ENCODE data around the gene MSI2.

The MSI2 gene

DNA sequence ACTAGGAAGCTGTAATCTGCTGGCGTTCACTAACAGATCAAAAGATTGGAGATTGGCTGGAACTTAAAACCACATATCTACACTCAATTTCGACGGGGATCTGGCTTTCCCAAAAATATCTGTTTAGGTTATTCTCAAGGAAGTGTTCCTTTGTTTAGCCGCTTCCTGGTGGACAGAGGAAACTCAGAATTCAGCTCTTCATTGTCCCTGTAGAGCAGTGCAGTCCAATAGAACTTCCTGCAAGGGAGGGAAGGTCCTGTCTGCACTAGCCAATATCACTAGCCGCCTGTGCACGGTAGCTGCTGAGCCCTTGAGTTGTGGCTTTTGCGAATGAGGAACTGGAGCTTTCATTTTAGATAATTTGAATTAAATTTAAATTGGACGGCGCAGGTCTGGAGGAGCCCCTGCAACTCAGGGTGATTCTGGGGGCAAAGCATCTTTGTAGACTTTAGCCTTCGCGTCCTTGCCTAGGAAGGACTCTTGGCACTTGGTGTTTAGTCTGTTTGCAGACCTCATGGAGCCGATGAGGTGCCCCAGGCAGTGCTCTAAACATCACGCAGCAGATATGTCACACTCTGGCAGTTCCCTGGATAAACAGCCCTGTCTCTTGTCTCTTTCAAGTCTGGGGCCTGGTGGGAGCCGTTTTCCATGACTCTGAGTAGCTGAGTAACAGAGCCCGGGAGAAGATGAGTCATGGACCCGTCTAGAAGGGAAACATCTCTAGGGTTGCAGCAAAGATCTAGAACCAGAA, 366.5 kb downstream of the MSI2 start:
- H3K4ac ChIP-seq (ENCODE audit: low read depth, low read length) = peak overlapping the region; percentile 49
- no CpG with 5 or more reads among the region's 16 CpGs for WGBS (ENCODE audit: extremely low coverage, insufficient coverage, insufficient read length)
- H2BK120ac ChIP-seq (ENCODE audit: insufficient read depth, low read length, poor library complexity) = peak overlapping the region; percentile 84
- no peaks in the 10 kb centered on the region for H3K27me3 ChIP-seq (ENCODE audit: insufficient read depth, low read length)
- peak overlapping the region; percentile 85 for H4K91ac ChIP-seq (ENCODE audit: low read depth, low read length)
- no peak overlapping the region for H3K18ac ChIP-seq (ENCODE audit: low read length)
- peak overlapping the region; percentile 95 for H2BK5ac ChIP-seq (ENCODE audit: low read depth, low read length, poor library complexity)
- peaks cover 14 to 27% of the 10 kb centered on the region in 2 experiments for H3K36me3 ChIP-seq (ENCODE audit: control insufficient read depth in 1 of 2, insufficient read depth in 2 of 2, low read length in 2 of 2)
- peak overlapping the region; percentile 33 for H4K8ac ChIP-seq (ENCODE audit: low read depth, low read length)
- H2AFZ ChIP-seq (ENCODE audit: insufficient read depth, low read length, poor library complexity) = no peak overlapping the region
- no peak overlapping the region for H4K12ac ChIP-seq (ENCODE audit: low read depth, low read length)
- no peak overlapping the region for H3K9ac ChIP-seq (ENCODE audit: low read length)
- peak; percentile 29 to 43 for DNase-seq
- no peak overlapping the region for H2AK5ac ChIP-seq (ENCODE audit: low read length)
- H2BK12ac ChIP-seq (ENCODE audit: low read length) = peak overlapping the region; percentile 63
- no peak overlapping the region for H3K4me3 ChIP-seq (ENCODE audit: low read depth, low read length)
- no peak overlapping the region for H3K23ac ChIP-seq (ENCODE audit: low read length)
- H3K14ac ChIP-seq (ENCODE audit: low read length) = peak overlapping the region; percentile 66
- peaks cover 2% of the 10 kb centered on the region for H3K79me2 ChIP-seq (ENCODE audit: control insufficient read depth, insufficient read depth, low read length, poor library complexity)
- peaks cover 49 to 52% of the 10 kb centered on the region in 2 experiments for H3K4me1 ChIP-seq (ENCODE audit: control insufficient read depth in 1 of 2, insufficient read depth in 2 of 2, low read length in 2 of 2)
- H3K79me1 ChIP-seq (ENCODE audit: low read length) = peaks cover 42% of the 10 kb centered on the region
- H3K4me2 ChIP-seq (ENCODE audit: low read length) = no peak overlapping the region
- H3K27ac ChIP-seq (ENCODE audit: low read depth, low read length) = peak overlapping the region; percentile 96
- no peaks in the 10 kb centered on the region for H3K9me3 ChIP-seq (ENCODE audit: insufficient read depth, low read depth, low read length)

DNA sequence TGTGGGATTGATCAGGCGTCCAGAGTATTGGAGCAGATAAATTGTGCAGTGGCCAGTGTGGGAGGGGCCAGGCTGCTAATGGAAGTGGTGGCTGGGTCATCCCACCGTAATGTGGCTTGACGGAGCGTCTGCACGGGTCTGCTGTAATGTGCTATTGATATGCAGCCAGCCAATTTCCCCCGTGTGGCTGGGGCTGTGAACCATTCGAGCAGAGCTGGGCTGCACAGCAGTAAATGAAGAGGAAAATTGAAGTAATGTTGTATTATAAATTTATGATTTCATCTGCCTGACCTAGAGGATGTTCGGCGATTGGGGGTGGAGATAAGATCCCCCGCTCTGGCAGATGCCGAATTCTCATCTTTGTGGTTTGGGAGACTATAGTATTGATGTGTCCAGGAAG, 367.3 kb downstream of the MSI2 start:
- Histone ChIP-seq H4K12ac (ENCODE audit: low read depth, low read length) (no peak overlapping the region), H3K23ac (ENCODE audit: low read length) (no peak overlapping the region), H2AFZ (ENCODE audit: insufficient read depth, low read length, poor library complexity) (no peak overlapping the region), H2BK5ac (ENCODE audit: low read depth, low read length, poor library complexity) (peak overlapping the region; percentile 35), H2BK120ac (ENCODE audit: insufficient read depth, low read length, poor library complexity) (peak overlapping the region; percentile 52), H3K79me1 (ENCODE audit: low read length) (peaks cover 42% of the 10 kb centered on the region), H3K79me2 (ENCODE audit: control insufficient read depth, insufficient read depth, low read length, poor library complexity) (peaks cover 2% of the 10 kb centered on the region), H3K4me2 (ENCODE audit: low read length) (no peak overlapping the region), H4K91ac (ENCODE audit: low read depth, low read length) (peak overlapping the region; percentile 80), H3K14ac (ENCODE audit: low read length) (peak overlapping the region; percentile 27), H3K36me3 (ENCODE audit: control insufficient read depth in 1 of 2, insufficient read depth in 2 of 2, low read length in 2 of 2) (peaks cover 17 to 30% of the 10 kb centered on the region in 2 experiments), H3K27me3 (ENCODE audit: insufficient read depth, low read length) (no peaks in the 10 kb centered on the region), H2BK12ac (ENCODE audit: low read length) (peak overlapping the region; percentile 11), H3K27ac (ENCODE audit: low read depth, low read length) (peak overlapping the region; percentile 96), H4K8ac (ENCODE audit: low read depth, low read length) (peak overlapping the region; percentile 52), H3K4ac (ENCODE audit: low read depth, low read length) (peak overlapping the region; percentile 36), H3K9me3 (ENCODE audit: insufficient read depth, low read depth, low read length) (no peaks in the 10 kb centered on the region), H3K9ac (ENCODE audit: low read length) (no peak overlapping the region), H3K18ac (ENCODE audit: low read length) (peak overlapping the region; percentile 74), H2AK5ac (ENCODE audit: low read length) (no peak overlapping the region), H3K4me3 (ENCODE audit: low read depth, low read length) (no peak overlapping the region), H3K4me1 (ENCODE audit: control insufficient read depth in 1 of 2, insufficient read depth in 2 of 2, low read length in 2 of 2) (peaks cover 49 to 52% of the 10 kb centered on the region in 2 experiments)
- DNase-seq = no peak
- no CpG with 5 or more reads among the region's 11 CpGs for WGBS (ENCODE audit: extremely low coverage, insufficient coverage, insufficient read length)

DNA sequence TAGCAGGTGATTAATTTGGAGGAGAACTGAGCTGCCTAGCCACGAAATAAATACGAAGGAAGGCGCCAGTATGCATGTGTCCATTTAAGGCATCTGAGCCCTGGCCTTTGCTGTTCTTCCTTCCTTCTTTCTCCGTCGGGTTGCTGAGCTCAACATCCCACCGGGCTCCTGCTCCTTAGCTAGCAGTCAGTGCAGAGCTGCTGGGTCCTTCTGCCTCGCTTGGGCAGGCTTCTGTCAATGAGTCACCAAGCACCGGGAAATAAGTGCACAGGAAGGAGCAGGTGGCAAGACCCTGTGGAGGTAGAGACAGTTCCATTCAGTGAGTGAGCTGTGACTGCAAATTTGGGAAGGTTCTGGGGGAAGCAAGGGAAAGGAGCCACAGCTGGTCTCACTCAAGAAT, 368.1 kb downstream of the MSI2 start:
- peak overlapping the region; percentile 81 for H2BK12ac ChIP-seq (ENCODE audit: low read length)
- H3K27me3 ChIP-seq (ENCODE audit: insufficient read depth, low read length) = no peaks in the 10 kb centered on the region
- peak overlapping the region; percentile 96 for H3K27ac ChIP-seq (ENCODE audit: low read depth, low read length)
- peak overlapping the region; percentile 72 for H3K18ac ChIP-seq (ENCODE audit: low read length)
- H3K4me3 ChIP-seq (ENCODE audit: low read depth, low read length) = no peak overlapping the region
- H2BK120ac ChIP-seq (ENCODE audit: insufficient read depth, low read length, poor library complexity) = peak overlapping the region; percentile 72
- peak overlapping the region; percentile 50 for H2AK5ac ChIP-seq (ENCODE audit: low read length)
- peaks cover 44 to 46% of the 10 kb centered on the region in 2 experiments for H3K4me1 ChIP-seq (ENCODE audit: control insufficient read depth in 1 of 2, insufficient read depth in 2 of 2, low read length in 2 of 2)
- H3K9me3 ChIP-seq (ENCODE audit: insufficient read depth, low read depth, low read length) = no peaks in the 10 kb centered on the region
- DNase-seq = no peak
- peaks cover 36% of the 10 kb centered on the region for H3K79me1 ChIP-seq (ENCODE audit: low read length)
- H3K36me3 ChIP-seq (ENCODE audit: control insufficient read depth in 1 of 2, insufficient read depth in 2 of 2, low read length in 2 of 2) = peaks cover 19 to 29% of the 10 kb centered on the region in 2 experiments
- no peak overlapping the region for H3K4me2 ChIP-seq (ENCODE audit: low read length)
- no peak overlapping the region for H4K12ac ChIP-seq (ENCODE audit: low read depth, low read length)
- H3K4ac ChIP-seq (ENCODE audit: low read depth, low read length) = peak overlapping the region; percentile 64
- H3K14ac ChIP-seq (ENCODE audit: low read length) = peak overlapping the region; percentile 43
- peak overlapping the region; percentile 59 for H2BK5ac ChIP-seq (ENCODE audit: low read depth, low read length, poor library complexity)
- no peak overlapping the region for H3K23ac ChIP-seq (ENCODE audit: low read length)
- H3K79me2 ChIP-seq (ENCODE audit: control insufficient read depth, insufficient read depth, low read length, poor library complexity) = peaks cover 2% of the 10 kb centered on the region
- no CpG with 5 or more reads among the region's 8 CpGs for WGBS (ENCODE audit: extremely low coverage, insufficient coverage, insufficient read length)
- peak overlapping the region; percentile 69 for H4K91ac ChIP-seq (ENCODE audit: low read depth, low read length)
- no peak overlapping the region for H2AFZ ChIP-seq (ENCODE audit: insufficient read depth, low read length, poor library complexity)
- no peak overlapping the region for H3K9ac ChIP-seq (ENCODE audit: low read length)
- H4K8ac ChIP-seq (ENCODE audit: low read depth, low read length) = no peak overlapping the region

DNA sequence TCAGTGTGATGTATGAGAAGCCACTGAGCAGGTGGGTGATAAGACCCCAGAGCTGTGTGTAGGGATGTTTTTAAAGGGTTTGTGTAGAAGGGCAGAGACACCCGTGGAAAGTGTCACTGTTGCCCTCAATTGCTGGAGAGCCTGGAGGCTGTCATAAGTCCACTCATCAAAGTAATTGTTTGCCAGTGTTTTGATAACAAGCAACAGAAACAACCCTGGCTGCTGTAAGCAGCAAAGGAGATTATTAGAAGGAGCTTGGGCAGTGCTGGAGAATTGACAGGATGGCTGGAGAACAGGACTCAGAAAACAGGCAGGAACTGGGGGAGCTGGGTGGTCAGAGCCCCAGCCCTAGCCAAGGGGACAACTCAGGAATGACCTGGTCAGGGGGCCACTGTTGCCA, 369.2 kb downstream of the MSI2 start:
- peaks cover 23 to 31% of the 10 kb centered on the region in 2 experiments for H3K36me3 ChIP-seq (ENCODE audit: control insufficient read depth in 1 of 2, insufficient read depth in 2 of 2, low read length in 2 of 2)
- H3K79me2 ChIP-seq (ENCODE audit: control insufficient read depth, insufficient read depth, low read length, poor library complexity) = peaks cover 2% of the 10 kb centered on the region
- H3K9ac ChIP-seq (ENCODE audit: low read length) = no peak overlapping the region
- peak overlapping the region; percentile 44 for H3K14ac ChIP-seq (ENCODE audit: low read length)
- no peaks in the 10 kb centered on the region for H3K27me3 ChIP-seq (ENCODE audit: insufficient read depth, low read length)
- no peaks in the 10 kb centered on the region for H3K9me3 ChIP-seq (ENCODE audit: insufficient read depth, low read depth, low read length)
- WGBS (ENCODE audit: extremely low coverage, insufficient coverage, insufficient read length) = no CpG with 5 or more reads among the region's 1 CpG
- no peak overlapping the region for H3K23ac ChIP-seq (ENCODE audit: low read length)
- H3K4me1 ChIP-seq (ENCODE audit: control insufficient read depth in 1 of 2, insufficient read depth in 2 of 2, low read length in 2 of 2) = peaks cover 35 to 37% of the 10 kb centered on the region in 2 experiments
- no peak overlapping the region for H4K12ac ChIP-seq (ENCODE audit: low read depth, low read length)
- no peak overlapping the region for H2AFZ ChIP-seq (ENCODE audit: insufficient read depth, low read length, poor library complexity)
- H3K4me2 ChIP-seq (ENCODE audit: low read length) = no peak overlapping the region
- peak overlapping the region; percentile 43 for H4K8ac ChIP-seq (ENCODE audit: low read depth, low read length)
- peaks cover 30% of the 10 kb centered on the region for H3K79me1 ChIP-seq (ENCODE audit: low read length)
- H2AK5ac ChIP-seq (ENCODE audit: low read length) = peak overlapping the region; percentile 9
- H3K4ac ChIP-seq (ENCODE audit: low read depth, low read length) = no peak overlapping the region
- H3K4me3 ChIP-seq (ENCODE audit: low read depth, low read length) = no peak overlapping the region
- peak overlapping the region; percentile 45 for H3K18ac ChIP-seq (ENCODE audit: low read length)
- DNase-seq = no peak
- peak overlapping the region; percentile 64 for H2BK120ac ChIP-seq (ENCODE audit: insufficient read depth, low read length, poor library complexity)
- H4K91ac ChIP-seq (ENCODE audit: low read depth, low read length) = peak overlapping the region; percentile 23
- peak overlapping the region; percentile 18 for H2BK5ac ChIP-seq (ENCODE audit: low read depth, low read length, poor library complexity)
- peak overlapping the region; percentile 69 for H2BK12ac ChIP-seq (ENCODE audit: low read length)
- H3K27ac ChIP-seq (ENCODE audit: low read depth, low read length) = no peak overlapping the region
